OCI-LY3 (cell line): ENCODE results near the gene CRADD.

Experiments used
- H2AFZ ChIP-seq: fragments of 200-600, 300-600 bp; shearing (Covaris generic); 2 replicates; pipeline ENCODE4 v1.6.0; 2014; ENCODE audit warnings: antibody characterized with exemption, low read depth, low read length
- H3K27ac ChIP-seq: fragments of 200-600, 300-600 bp; sonication (generic); 2 replicates; pipeline ENCODE4 v1.5.1; 2014; ENCODE audit warnings: mild to moderate bottlenecking, low read length, moderate library complexity, mixed read lengths
- H3K27me3 ChIP-seq: fragments of 200-600, 300-600 bp; sonication (generic); 2 replicates; pipeline ENCODE4 v1.6.1; 2014; ENCODE audit warnings: low read depth, low read length, mixed read lengths
- H3K36me3 ChIP-seq: fragments of 200-600, 300-600 bp; sonication (generic); replicated peaks from 2 replicates; pipeline ENCODE3; 2014; ENCODE audit warnings: low read depth, low read length, mixed read lengths
- H3K4me1 ChIP-seq: fragments of 300-600, 200-600 bp; sonication (generic); 2 replicates; pipeline ENCODE4 v1.6.1; 2014; ENCODE audit warnings: low read length, mixed read lengths
- H3K4me2 ChIP-seq: fragments of 200-600, 300-600 bp; sonication (generic); 2 replicates; pipeline ENCODE4 v1.6.1; 2014; ENCODE audit warnings: low read length, mixed read lengths
- H3K4me3 ChIP-seq: fragments of 300-600, 200-600 bp; sonication (generic); 2 replicates; pipeline ENCODE4 v1.5.1; 2014; ENCODE audit warnings: antibody characterized with exemption, mild to moderate bottlenecking, low read length, moderate library complexity
- H3K79me2 ChIP-seq: fragments of 300-600, 200-600 bp; shearing (Covaris generic); 2 replicates; pipeline ENCODE4 v1.6.1; 2014; ENCODE audit warnings: mild to moderate bottlenecking, low read length, mixed read lengths
- H3K9ac ChIP-seq: fragments of 300-600, 200-600 bp; shearing (Covaris generic); 2 replicates; pipeline ENCODE4 v1.6.0; 2014; ENCODE audit warnings: mild to moderate bottlenecking, low read length, moderate library complexity
- H3K9me3 ChIP-seq: fragments of 200-600, 300-600 bp; shearing (Covaris generic); 2 replicates; pipeline ENCODE4 v1.6.1; 2014; ENCODE audit warnings: low read length, mixed read lengths; ENCODE audit not compliant: insufficient read depth
- H4K20me1 ChIP-seq: fragments of 200-600, 300-600 bp; sonication (generic); 2 replicates; pipeline ENCODE4 v1.6.1; 2016; ENCODE audit warnings: low read length, mixed read lengths; ENCODE audit not compliant: insufficient read depth
- CTCF ChIP-seq: fragments of 200-600, 300-600 bp; sonication (generic); IDR thresholded peaks from 2 replicates; pipeline ENCODE4 v1.5.1; 2014; ENCODE audit warnings: antibody characterized with exemption, low read length, low read depth
- EZH2phosphoT487 ChIP-seq: fragments of 200-600 bp; shearing (Covaris generic); IDR thresholded peaks from 2 replicates; pipeline ENCODE4 v1.6.1; 2018; ENCODE audit warnings: antibody characterized with exemption, mixed run types, low read depth

Gene CRADD

GRCh38 chr12:93668919-93669418, 8.2 kb upstream of the CRADD start:
- H3K27me3 ChIP-seq: no peaks in the 10 kb centered on the region
- H2AFZ ChIP-seq: no peak overlapping the region
- H4K20me1 ChIP-seq: no peaks in the 10 kb centered on the region
- TF ChIP-seq EZH2phosphoT487 (no peak), CTCF (no peak)
- peaks cover 64% of the 10 kb centered on the region for H3K36me3 ChIP-seq
- H3K9ac ChIP-seq: peak overlapping the region; percentile 55; the same call in 1 of the 2 replicates
- peak overlapping the region; percentile 99 for H3K27ac ChIP-seq
- no peaks in the 10 kb centered on the region for H3K79me2 ChIP-seq
- peaks cover 44% of the 10 kb centered on the region for H3K4me1 ChIP-seq
- peaks cover 59% of the 10 kb centered on the region for H3K9me3 ChIP-seq
- H3K4me3 ChIP-seq: no peak overlapping the region
- peak overlapping the region; percentile 37 for H3K4me2 ChIP-seq

- TF ChIP-seq CTCF (no peak), EZH2phosphoT487 (no peak)
- H3K4me3 ChIP-seq: peak overlapping the region; percentile 22; the same call in 1 of the 2 replicates
- H3K27me3 ChIP-seq: no peaks in the 10 kb centered on the region
- no peaks in the 10 kb centered on the region for H4K20me1 ChIP-seq
- no peak overlapping the region; the same call in 1 of the 2 replicates for H2AFZ ChIP-seq
- H3K9ac ChIP-seq: peak overlapping the region; percentile 55; the same call in 1 of the 2 replicates
- H3K4me2 ChIP-seq: peak overlapping the region; percentile 15; the same call in 1 of the 2 replicates
- no peaks in the 10 kb centered on the region for H3K79me2 ChIP-seq
- H3K4me1 ChIP-seq: peaks cover 45% of the 10 kb centered on the region
- peaks cover 64% of the 10 kb centered on the region for H3K36me3 ChIP-seq
- H3K9me3 ChIP-seq: peaks cover 63% of the 10 kb centered on the region
- H3K27ac ChIP-seq: peak overlapping the region; percentile 99
These were observed 7.7 kb upstream of the CRADD start for GRCh38 chr12:93669452-93669851.

GRCh38 chr12:93670104-93670503, 7.1 kb upstream of the CRADD start:
- Histone ChIP-seq H3K9ac (peak overlapping the region; percentile 55; the same call in 1 of the 2 replicates), H3K36me3 (peaks cover 58% of the 10 kb centered on the region), H2AFZ (no peak overlapping the region), H3K4me2 (peak overlapping the region; percentile 15; the same call in 1 of the 2 replicates), H3K9me3 (peaks cover 57% of the 10 kb centered on the region; the same call in 1 of the 2 replicates), H3K4me3 (peak overlapping the region; percentile 22; the same call in 1 of the 2 replicates), H3K79me2 (no peaks in the 10 kb centered on the region), H4K20me1 (no peaks in the 10 kb centered on the region), H3K27ac (peak overlapping the region; percentile 99), H3K27me3 (no peaks in the 10 kb centered on the region), H3K4me1 (peaks cover 45% of the 10 kb centered on the region)
- TF ChIP-seq CTCF: no peak
- no peak for TF ChIP-seq EZH2phosphoT487

GRCh38 chr12:93671044-93671443, 6.1 kb upstream of the CRADD start:
- Histone ChIP-seq H3K27me3 (no peaks in the 10 kb centered on the region), H2AFZ (peak overlapping the region; percentile 10; the same call in 1 of the 2 replicates), H4K20me1 (no peaks in the 10 kb centered on the region), H3K4me3 (no peak overlapping the region), H3K36me3 (peaks cover 52% of the 10 kb centered on the region), H3K27ac (peak overlapping the region; percentile 99), H3K4me1 (peaks cover 46% of the 10 kb centered on the region), H3K9ac (no peak overlapping the region), H3K4me2 (no peak overlapping the region), H3K9me3 (peaks cover 57% of the 10 kb centered on the region; the same call in 1 of the 2 replicates), H3K79me2 (no peaks in the 10 kb centered on the region)
- TF ChIP-seq EZH2phosphoT487 (no peak), CTCF (no peak)
